ENCODE data around the gene SPTLC2. TPM values are rescaled to one million over a fixed set of nuclear protein-coding genes. Genes with fewer than 3 reads are reported as not detected.

Gene SPTLC2
- total and polyA plus RNA-seq, 2 of the 8 experiments (the other 6 are each of a cell fraction or from before 2014, with no cell fraction given): 8.9 to 35.1 TPM

GRCh38 chr14:77573964-77574363, 42.5 kb downstream of the SPTLC2 start:
- no peak for TF ChIP-seq EP300 (IDR thresholded peaks at IDR 0.05; ENCODE audit: borderline replicate concordance in 1 of 2, low read depth in 2 of 2, low read length in 2 of 2)
- TF ChIP-seq, protein P1, sequence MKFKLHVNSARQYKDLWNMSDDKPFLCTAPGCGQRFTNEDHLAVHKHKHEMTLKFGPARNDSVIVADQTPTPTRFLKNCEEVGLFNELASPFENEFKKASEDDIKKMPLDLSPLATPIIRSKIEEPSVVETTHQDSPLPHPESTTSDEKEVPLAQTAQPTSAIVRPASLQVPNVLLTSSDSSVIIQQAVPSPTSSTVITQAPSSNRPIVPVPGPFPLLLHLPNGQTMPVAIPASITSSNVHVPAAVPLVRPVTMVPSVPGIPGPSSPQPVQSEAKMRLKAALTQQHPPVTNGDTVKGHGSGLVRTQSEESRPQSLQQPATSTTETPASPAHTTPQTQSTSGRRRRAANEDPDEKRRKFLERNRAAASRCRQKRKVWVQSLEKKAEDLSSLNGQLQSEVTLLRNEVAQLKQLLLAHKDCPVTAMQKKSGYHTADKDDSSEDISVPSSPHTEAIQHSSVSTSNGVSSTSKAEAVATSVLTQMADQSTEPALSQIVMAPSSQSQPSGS (IDR thresholded peaks at IDR 0.05; ENCODE audit: low read length): no peak
- Histone ChIP-seq H4K5ac (ENCODE audit: insufficient read length, low read depth, low read length) (no peak overlapping the region), H2BK120ac (replicated peaks; ENCODE audit: low read depth, low read length) (no peak overlapping the region), H3K4me2 (ENCODE audit: insufficient read depth in 1 of 2, low read depth in 2 of 2, low read length in 2 of 2) (no peak overlapping the region), H2BK12ac (ENCODE audit: low read depth, low read length) (no peak overlapping the region), H3K23ac (ENCODE audit: insufficient read length) (no peak overlapping the region), H3K18ac (ENCODE audit: extremely low read depth, low read length) (no peak overlapping the region), H3K4me3 (ENCODE audit: extremely low read depth in 1 of 4, insufficient read depth in 2 of 4, low read depth in 3 of 4, low read length in 4 of 4) (no peak overlapping the region), H2BK15ac (ENCODE audit: low read length) (no peak overlapping the region), H3K79me2 (ENCODE audit: control insufficient read depth in 1 of 2, insufficient read depth in 2 of 2, low read length in 2 of 2) (no peaks in the 10 kb centered on the region), H3K23me2 (ENCODE audit: low read depth, low read length) (no peaks in the 10 kb centered on the region), H3K79me1 (ENCODE audit: low read depth, low read length) (no peaks in the 10 kb centered on the region), H4K91ac (replicated peaks; ENCODE audit: insufficient read length, low read length) (no peak overlapping the region), H4K8ac (ENCODE audit: extremely low read depth, insufficient read depth, low read length) (no peak overlapping the region), H3K4ac (replicated peaks; ENCODE audit: insufficient read length, low read depth, low read length) (no peak overlapping the region), H2BK20ac (ENCODE audit: low read length) (no peak overlapping the region), H3K4me1 (replicated peaks in 1 of 4; ENCODE audit: control insufficient read depth in 3 of 4, insufficient read depth in 4 of 4, low read length in 3 of 4) (no peaks in the 10 kb centered on the region), H4K20me1 (replicated peaks in 1 of 2; ENCODE audit: control insufficient read depth in 1 of 2, insufficient read depth in 2 of 2, low read length in 2 of 2) (peaks cover 0 to 3% of the 10 kb centered on the region in 2 experiments), H3K36me3 (ENCODE audit: control insufficient read depth in 2 of 4, insufficient read depth in 4 of 4, low read length in 3 of 4) (peaks cover 0 to 13% (median 0%) of the 10 kb centered on the region in 4 experiments; a peak in 2 of 8 replicates), H3K56ac (replicated peaks; ENCODE audit: insufficient read length, low read depth, low read length) (no peak overlapping the region), H3K9me3 (ENCODE audit: insufficient read depth in 2 of 2, low read depth in 1 of 2, low read length in 1 of 2) (no peaks in the 10 kb centered on the region), H3K9ac (replicated peaks in 1 of 4; ENCODE audit: extremely low read depth in 1 of 4, low read depth in 3 of 4, low read length in 3 of 4) (no peak overlapping the region), H2AFZ (ENCODE audit: low read length) (no peak overlapping the region), H3K27ac (ENCODE audit: low read depth, low read length) (no peak overlapping the region), H2AK5ac (ENCODE audit: low read depth, low read length) (no peak overlapping the region), H3K27me3 (replicated peaks in 1 of 4; ENCODE audit: control insufficient read depth in 3 of 4, extremely low read depth in 1 of 4, insufficient read depth in 3 of 4, low read length in 3 of 4) (no peaks in the 10 kb centered on the region), H2BK5ac (ENCODE audit: low read depth, low read length) (no peak overlapping the region), H3K14ac (ENCODE audit: insufficient read length) (no peak overlapping the region)
- DNase-seq (ENCODE audit: low read depth in 1 of 2, low spot score in 2 of 2): no peak
- 92% methylated on average over 3 of the region's 3 CpGs; no CpG with 5 or more reads in 1 of the 2 experiments for WGBS, 2 experiments (ENCODE audit: extremely low coverage in 1 of 2, insufficient coverage in 1 of 2, insufficient read length in 1 of 2, insufficient replicate concordance in 2 of 2, low coverage in 1 of 2, low lambda C conversion rate in 2 of 2, missing lambda C conversion rate in 1 of 2)
- CTCF ChIA-PET (ENCODE audit: partially characterized antibody): no interaction called here
- no peak for FAIRE-seq
- POLR2A ChIA-PET (ENCODE audit: partially characterized antibody): no interaction called here
